Pulmonary artery endothelial cell (primary cell): ENCODE data around the gene ANKRD62. TPM values are rescaled to one million over a fixed set of nuclear protein-coding genes. Genes with fewer than 3 reads are reported as not detected.

Experiments
- DNase-seq: peaks from one replicate; pipeline ENCODE4 v3.0.0-alpha.2; 2011; ENCODE audit warnings: low read depth, low spot score
- total RNA-seq: library from RNA; depleted of rRNA; stranded (reverse); fragments of >200 nt; gene quantifications from 2 replicates; pipeline ENCODE4 v1.2.3, GENCODE V29; 2014

Gene ANKRD62
- total RNA-seq: not detected in 2 replicates

DNA sequence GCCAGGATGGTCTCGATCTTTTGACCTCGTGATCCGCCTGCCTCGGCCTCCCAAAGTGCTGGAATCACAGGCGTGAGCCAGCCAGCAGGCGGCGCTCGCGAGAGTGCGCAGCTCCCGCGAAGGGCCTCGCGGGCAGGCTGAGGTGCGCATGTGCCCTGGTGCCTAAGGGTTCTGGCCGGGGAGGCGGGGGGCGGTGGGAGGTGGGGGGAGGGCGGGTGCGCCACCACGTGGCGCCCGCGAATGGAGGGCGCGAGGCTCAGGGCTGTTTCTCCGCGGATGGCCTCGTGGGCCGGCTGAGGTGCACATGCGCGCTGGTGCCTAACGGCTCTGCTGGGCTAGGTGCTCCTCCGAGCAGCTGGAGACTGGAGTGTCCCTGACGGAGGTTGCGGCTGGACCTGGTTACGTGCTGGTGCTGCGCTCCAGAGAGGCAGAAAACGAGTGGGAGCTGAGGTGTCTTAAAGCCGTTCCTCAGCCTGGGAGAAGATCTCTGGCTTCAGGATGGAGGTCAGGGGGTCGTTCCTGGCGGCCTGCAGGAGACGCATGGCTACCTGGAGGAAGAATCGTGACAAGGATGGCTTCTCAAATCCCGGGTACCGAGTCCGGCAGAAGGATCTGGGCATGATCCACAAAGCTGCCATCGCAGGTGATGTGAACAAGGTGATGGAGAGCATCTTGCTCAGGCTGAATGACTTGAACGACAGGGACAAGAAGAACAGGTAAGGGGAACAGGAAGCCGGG lies at the start of gene ANKRD62:
Gene ANKRD62, plus strand, starts transcription at position 324 of the 738 bp plus-strand sequence. Its CDS starts 175 bp downstream, at position 499.
- no peak for DNase-seq

DNA sequence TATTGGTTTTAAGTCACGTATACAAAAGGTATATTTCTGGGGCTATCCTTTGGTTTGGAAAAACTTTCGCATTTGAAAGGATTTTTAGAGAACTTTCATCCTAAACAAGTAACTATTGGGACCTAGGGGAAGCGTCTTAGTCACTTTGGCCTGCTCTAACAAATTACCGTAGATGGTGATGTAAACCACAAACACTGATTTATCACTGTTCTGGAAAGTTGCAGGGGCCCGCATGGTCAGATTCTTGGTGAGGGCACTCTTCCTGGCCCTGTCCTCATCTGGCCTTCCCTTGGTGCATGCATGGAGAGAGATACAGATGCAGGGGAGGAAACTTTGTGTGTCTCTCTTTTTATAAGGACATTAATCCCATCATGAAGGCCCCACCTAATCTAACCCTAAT lies 49.1 kb upstream of the ANKRD62 start:
- no peak for DNase-seq

GRCh38 chr18:12046046-12046750 lies 47.4 kb upstream of the ANKRD62 start:
- no peak for DNase-seq

- no peak for DNase-seq
Observed at GRCh38 chr18:12046751-12047335, 46.8 kb upstream of the ANKRD62 start.

GRCh38 chr18:12048010-12048826 lies 45.4 kb upstream of the ANKRD62 start:
- no peak for DNase-seq

DNA sequence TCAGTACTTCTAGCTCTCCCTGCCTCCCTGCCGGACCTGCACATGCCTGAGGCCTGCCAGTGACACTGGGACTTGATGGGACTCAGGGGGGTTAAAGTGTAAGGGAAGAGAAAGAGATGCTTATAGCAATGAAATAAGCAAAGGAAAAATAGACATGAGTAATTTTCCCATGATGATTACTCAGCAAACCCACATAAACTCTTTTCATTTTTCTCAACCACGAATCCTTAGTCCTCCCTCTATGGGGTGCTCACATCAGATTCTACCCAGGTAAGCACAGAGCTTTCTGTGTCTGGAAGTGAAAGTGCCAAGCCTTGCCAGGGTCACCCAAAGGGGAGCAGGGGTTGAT lies 44.8 kb upstream of the ANKRD62 start:
- DNase-seq: no peak

GRCh38 chr18:12049978-12050811 lies 43.4 kb upstream of the ANKRD62 start:
- DNase-seq: no peak

GRCh38 chr18:12052866-12053265 lies 40.8 kb upstream of the ANKRD62 start:
- DNase-seq: no peak

DNA sequence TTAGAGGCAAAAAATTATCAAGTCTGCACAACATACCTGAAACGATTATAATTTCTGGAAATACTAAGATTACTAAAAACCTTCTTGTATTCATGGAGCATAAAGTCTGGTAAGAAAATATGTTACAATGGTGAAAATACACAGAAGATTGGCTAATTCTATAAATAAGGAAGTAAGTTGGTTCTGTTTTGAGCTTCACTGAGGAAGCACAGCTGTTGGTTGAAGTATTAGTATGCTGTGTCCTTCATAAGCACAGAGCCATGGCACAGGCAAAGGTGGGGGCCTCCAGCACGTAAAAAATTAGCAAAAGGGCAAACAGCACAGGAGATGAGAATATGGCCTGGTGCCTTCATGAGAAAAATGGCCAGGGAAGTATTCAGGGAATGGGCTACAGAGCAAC lies 40.4 kb upstream of the ANKRD62 start:
- no peak for DNase-seq

DNA sequence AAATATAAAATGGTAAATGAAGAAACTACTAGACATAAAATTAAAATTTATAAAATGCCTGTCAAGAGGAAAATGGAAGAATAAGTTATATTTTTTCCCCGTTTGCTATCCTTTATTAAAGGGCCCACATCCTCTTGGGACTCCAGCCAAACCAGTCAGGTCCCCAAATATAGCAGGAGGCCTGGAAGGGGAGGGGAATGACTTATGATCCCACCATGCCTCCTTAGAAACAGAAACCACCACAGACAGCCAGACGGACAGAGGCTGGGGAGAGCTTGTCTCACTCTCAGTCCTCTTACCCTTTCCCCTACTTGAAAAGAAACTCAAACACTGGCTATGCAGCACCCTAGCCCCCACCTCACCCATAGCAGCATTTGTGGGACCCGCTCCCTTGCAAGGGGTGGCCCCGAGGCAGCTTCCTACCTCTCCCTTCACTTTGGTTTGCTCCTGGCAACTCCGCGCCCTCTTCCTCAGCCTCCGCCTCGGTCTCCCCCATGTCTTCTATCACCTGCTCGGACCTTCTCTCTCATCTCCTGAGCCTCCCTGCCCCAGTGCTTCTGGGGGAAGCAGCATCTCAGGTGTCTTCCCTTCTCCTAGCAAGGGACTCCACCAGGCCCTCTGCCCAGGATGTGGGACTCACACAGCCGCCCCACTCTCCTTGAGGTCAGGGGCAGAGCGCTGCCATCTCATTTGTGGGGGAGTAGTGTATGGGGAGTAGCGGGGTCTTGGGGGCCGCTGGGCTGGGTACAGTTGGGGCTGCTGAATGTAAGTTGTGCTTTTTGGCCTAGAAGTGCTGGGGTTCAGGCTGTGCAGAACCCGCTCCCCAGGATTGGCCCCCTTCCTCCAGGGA lies 37.4 kb upstream of the ANKRD62 start:
- DNase-seq: no peak

- DNase-seq: no peak
Observed at GRCh38 chr18:12056884-12057402, 36.7 kb upstream of the ANKRD62 start.

DNA sequence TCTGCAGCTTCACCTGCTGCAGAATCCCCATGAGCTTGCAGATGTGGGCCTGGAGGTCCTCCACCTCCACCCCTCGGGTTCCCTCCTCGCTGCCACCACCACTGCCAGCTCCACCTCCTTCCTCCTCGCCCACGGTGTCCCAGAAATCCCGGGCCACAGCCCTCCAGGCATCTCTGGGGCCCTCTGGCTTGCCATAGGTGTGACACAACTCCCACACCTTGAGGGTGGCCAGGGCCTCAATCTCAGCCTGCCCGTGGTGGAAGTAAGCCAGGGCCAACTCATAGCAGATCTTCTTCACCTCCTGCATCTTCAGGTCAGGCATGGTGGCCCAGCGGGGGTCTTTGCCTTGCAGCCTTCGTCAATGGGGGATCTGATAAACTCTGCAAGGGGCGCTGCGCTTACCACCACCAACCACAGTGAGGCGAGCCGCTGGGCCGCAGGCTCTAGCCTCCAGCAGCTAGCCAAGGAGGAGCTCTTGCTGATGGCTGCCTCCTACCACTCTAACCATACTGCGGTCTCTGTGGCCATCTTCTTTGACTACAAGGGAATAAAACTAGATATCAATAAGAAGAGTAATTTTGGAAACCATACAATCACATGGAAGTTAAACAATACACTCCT lies 36.1 kb upstream of the ANKRD62 start:
- DNase-seq: no peak

GRCh38 chr18:12059334-12060181 lies 34.1 kb upstream of the ANKRD62 start:
- no peak for DNase-seq

DNA sequence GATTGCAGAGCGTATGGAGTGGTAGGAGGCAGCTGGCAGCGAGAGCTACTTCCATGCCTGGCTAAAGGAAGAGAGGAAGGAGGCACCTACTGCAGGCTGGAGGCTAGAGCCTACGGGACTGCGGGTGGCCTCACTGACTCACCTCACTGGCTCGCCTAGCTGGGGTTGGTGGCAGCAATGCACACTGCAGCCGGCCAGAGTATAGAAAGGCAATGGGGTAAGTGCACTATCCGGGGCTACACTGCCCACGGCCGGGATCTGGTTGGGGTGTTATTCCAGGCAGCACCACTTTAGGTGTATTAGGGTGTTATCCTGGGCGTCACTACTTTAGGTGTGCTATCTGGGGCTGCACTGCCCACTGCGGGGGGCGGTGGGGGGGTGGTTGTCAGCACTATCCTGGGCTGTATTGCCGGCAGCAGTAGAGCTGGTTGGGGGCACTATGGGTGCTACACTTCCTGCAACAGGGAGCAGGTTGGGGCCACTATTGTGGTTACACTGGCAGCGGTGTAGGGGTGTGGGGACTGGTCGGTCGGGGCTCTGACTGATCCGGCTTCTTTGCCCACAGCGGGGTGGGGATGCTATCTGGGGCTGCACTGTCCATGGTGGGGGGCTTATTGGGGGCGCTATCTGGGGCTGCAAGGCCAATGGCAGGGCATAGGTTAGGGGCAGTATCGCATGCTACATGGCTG lies 33.3 kb upstream of the ANKRD62 start:
- no peak for DNase-seq

DNA sequence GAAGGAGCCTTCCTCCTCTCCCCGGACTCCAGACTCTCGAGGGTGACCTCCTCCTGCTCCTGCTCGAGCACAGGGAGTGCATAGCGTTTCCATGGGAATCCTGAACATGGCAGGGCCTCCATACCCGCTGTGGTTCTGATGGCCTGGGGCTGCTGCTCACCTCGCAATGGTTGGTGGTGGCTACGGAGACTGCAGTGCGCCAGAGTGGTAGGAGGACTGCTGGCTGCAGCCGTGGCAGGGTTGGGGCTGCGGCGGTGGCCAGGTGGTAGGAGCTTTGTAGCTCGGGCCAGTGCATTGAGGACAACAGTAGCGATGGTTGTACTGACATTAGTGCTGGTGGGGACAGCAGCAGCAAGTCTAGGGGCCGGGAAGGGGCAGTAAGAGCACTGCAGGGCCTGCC lies 32.0 kb upstream of the ANKRD62 start:
- DNase-seq: no peak

DNA sequence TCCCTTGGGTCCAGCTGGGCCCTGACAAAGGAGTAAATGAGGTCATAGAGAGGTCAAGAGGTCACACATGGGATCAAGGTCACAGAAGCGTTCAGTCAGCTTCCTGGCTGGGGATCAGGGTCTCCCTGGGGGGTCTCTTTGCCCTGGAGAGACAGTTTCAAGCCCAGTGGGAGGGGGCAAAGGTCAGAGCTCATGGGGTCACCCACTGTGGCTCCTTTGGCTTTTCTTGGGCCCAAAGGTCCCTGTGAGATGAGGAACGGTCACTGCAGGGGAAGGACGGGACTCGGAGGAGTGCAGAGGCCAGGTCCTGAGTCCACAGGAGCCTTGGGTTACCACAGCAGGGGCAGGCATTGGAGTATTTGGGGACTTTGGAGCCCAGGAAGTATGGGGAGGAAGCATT lies 30.7 kb upstream of the ANKRD62 start:
- no peak for DNase-seq

DNA sequence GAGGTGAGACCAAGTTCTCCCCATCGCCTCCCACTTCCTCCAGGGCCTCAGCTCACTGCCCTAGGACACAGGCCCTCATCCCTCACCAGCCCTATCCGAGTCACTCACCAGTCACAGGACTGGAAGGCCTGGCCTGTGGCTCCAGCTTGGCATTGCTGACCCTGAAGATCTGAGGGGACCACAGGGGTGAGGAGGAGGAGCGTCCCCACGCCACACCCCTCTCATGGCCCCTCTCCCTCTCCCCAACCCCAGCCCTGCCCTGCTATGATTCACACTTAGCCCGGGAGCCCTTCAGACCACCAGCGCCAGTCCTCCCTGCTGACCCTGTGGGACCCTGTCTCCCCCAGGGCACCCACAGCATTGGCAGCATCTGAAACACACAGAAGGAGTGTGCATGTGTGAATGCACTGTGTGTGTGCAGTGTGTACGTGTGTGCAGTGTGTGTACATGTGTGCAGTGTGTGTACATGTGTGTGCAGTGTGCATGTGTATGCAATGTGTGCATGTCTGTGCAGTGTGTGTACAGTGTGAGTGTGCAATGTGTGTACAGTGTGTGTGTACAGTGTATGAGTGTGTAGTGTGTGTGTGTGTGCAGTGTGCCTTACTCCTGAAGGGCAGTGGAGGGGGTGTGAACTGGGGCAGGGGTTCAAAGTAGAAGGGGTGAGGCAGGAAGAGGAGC lies 29.4 kb upstream of the ANKRD62 start:
- DNase-seq: no peak
